GM15510 (cell line): ENCODE data around the gene PLXNC1.

Experiments used
- POLR2A ChIP-seq: IDR thresholded peaks from 3 replicates; pipeline ENCODE4 v1.6.1; 2011; ENCODE audit warnings: borderline replicate concordance; ENCODE audit not compliant: insufficient read length; ENCODE audit errors: extremely low read depth

PLXNC1 gene

GRCh38 chr12:94180558-94181296 lies 32.4 kb downstream of the PLXNC1 start:
- TF ChIP-seq POLR2A: no peak

DNA sequence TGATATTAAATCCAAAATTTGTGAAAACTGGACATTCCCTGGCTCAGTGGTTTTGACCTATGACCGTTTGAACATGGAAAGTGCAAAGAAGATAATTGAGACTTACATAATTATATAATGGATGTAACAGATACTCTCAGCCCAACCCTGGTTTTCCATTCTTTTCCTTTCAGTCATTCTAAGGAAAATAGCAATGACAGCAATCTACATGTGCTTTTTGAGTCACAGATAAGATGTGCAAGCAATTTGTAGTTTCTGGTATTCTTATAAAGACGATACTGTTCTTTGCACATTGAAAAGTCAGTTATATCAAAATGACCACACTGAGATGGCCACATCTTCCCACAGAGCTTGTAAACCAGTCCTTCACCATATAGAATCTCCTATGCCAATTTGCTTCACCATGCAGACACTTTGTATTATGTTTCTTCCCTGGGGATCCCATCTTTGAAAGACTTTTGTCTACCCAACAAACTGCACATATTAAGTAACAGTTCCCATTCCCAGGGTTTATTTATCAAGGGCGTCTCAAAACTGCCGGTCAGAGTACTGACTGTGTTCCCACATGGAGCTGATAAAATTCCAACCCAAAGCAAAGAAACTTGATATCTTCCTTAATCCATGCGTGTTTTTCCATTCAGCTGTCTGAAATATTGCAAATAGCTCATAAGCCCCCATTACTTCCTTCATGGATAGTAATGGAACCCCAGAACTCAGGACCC lies 34.8 kb downstream of the PLXNC1 start:
- TF ChIP-seq POLR2A: no peak

GRCh38 chr12:94183708-94184379 lies 35.5 kb downstream of the PLXNC1 start:
- TF ChIP-seq POLR2A: no peak

- TF ChIP-seq POLR2A: no peak
Observed at GRCh38 chr12:94184995-94185719, 36.8 kb downstream of the PLXNC1 start.

- TF ChIP-seq POLR2A: no peak
Observed at GRCh38 chr12:94185801-94186200, 37.4 kb downstream of the PLXNC1 start.

DNA sequence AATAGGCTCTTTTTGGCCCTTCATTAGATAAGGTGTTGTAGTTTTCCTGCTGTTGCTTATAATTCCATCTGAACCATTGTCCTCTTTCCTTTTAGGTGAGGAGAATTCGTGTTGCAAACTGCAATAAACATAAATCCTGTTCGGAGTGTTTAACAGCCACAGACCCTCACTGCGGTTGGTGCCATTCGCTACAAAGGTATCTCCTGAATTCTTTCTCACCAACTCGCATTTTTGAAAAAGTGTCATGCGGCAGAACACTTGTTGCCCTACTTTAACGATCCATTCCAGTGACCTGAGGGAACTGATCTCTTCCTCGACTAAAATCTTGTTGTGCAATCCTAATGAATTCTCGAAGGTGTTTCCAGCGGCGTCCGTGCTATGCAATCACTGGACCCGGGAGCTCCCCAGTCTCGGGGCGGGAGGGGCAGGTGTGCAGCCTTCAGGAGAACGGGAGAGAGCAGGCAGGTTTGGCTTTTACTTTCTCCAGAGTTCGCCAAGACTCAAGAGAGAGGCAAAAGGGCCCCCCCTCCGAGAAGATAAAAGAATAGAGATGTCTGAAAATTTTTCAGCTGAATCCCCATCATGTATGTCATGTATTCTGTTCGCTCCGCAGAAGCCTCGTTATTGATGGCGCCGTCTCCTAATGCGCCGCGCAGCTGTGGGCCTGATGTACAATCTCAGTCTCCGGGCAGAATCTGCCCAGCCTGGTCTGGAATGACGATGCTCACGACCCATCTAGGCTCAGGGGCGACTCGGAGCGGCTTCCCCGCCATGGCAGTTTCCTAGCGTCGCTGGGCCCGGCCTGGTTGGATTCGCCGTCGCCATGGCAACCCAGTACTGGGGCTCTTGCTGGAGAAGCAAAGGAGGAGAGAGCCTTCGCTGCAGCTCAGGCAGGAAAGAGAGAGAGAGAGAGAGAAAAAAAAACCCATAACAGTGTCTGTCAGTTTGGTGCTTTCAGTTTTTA lies 38.2 kb downstream of the PLXNC1 start:
- no peak for TF ChIP-seq POLR2A

- no peak for TF ChIP-seq POLR2A
Observed at GRCh38 chr12:94187361-94187760, 39.0 kb downstream of the PLXNC1 start.

GRCh38 chr12:94190623-94191022 lies 42.2 kb downstream of the PLXNC1 start:
- no peak for TF ChIP-seq POLR2A

- no peak for TF ChIP-seq POLR2A
Observed at GRCh38 chr12:94191023-94191422, 42.6 kb downstream of the PLXNC1 start.

DNA sequence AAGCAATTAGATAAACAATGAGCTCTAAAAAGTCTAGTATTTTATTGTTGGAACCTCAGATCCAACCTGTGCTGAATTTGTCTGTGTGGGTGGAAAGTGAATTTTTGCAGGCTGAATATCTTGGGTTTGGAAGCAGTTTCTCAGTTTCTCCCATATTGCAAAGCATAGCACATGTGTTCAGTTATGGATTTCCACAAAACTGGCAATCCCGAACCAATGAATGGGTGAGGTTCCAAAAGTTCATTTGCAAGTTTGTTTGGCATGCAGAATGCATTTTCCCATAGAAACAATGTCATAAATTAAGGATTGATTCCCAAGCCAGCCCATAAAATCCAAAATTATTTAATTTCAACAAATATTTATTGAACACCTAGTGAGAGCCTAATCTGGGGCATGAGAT lies 43.4 kb downstream of the PLXNC1 start:
- TF ChIP-seq POLR2A: no peak

DNA sequence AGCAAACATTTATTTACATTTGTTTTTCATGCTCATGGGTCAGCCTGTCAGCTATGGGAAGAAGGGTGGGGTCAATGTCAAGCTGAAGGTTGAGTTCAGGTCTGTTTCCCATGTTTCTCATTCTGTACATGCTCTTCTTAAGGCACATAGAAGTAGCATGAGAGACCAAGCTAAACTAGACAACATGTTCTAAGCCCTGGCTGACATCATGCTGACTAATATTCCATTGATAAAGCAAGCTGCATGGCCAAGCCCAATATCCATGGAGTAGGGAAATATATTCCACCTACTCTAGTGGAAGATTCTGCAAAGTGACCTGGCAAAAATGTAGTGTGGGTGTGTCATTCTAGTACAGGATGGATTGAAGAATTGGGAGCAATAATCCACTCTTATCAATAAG lies 44.1 kb downstream of the PLXNC1 start:
- no peak for TF ChIP-seq POLR2A

DNA sequence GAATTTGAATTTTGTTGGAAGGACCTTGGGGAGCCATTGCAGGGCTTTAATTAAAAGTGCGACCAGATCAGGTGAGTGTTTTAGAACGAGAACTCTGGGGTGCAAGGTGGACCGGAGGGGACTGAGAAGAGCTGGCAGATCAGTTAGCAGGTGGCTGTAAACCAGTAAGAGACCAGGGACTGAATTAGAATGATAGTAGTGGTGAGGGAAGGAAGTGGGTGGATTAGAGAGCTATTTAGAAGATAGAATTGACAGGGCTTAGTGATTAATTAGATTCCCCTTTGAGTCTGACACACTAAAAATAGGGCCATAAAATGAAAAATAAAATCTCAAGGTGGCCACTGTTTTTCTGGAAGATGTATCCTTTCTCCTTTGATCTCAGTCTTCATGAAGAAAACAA lies 44.8 kb downstream of the PLXNC1 start:
- no peak for TF ChIP-seq POLR2A

- TF ChIP-seq POLR2A: no peak
Observed at GRCh38 chr12:94195483-94195882, 47.1 kb downstream of the PLXNC1 start.

DNA sequence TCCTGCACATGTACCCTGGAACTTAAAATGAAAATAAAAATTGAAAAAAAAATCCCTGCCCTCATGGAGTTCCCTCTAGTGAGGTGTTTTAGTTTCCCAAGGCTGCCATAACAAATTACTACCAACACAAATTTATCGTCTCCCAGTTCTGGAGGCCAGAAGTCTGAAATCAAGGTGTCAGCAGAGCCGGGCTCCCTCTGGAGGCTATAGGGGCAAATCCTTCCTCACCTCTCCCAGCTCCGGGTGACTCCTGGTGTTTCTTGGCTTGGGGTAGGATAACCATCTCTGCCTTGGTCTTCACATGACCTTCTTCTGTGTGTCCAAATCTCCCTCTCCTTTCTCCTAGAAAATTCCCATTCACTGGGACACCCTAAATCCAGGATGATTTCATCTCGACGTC lies 50.1 kb downstream of the PLXNC1 start:
- TF ChIP-seq POLR2A: no peak
